Psoas muscle (tissue), 8 donors: ENCODE data around the gene LACTBL1. TPM values are rescaled to one million over a fixed set of nuclear protein-coding genes. Genes with fewer than 3 reads are reported as not detected.
"Not testable (repeated sequence)": the region's sequence is repeated elsewhere in the genome, so short reads cannot be mapped to it uniquely, and the experiment has no call there.

Source experiments
- ATAC-seq, 4 donors: fragments of 200-7000 bp; cut with Tn5 transposase; one replicate each; pipeline ENCODE4 v1.9.1; 2020; ENCODE audit warnings: moderate library complexity in 3 of 4, mild to moderate bottlenecking in 2 of 4
- DNase-seq, 2 donors: peaks; one replicate each; pipeline ENCODE4 v3.0.0-alpha.2; 2020
- H3K27ac ChIP-seq: fragments of 200-600 bp; one replicate; pipeline ENCODE4 v1.8.0; 2022
- H3K27me3 ChIP-seq, 3 donors: fragments of 200-600 bp in 1 of 3; one replicate each; pipeline versions ENCODE4 v1.6.1 to v1.8.0; 2013 to 2022; ENCODE audit warnings: low read length in 2 of 3, mild to moderate bottlenecking in 2 of 3, moderate library complexity in 1 of 3; ENCODE audit not compliant: insufficient read depth in 3 of 3
- H3K36me3 ChIP-seq, 2 donors: fragments of 200-600 bp in 1 of 2; one replicate each; pipeline versions ENCODE4 v1.6.1 to v1.8.0; 2013 to 2022; ENCODE audit warnings: low read depth in 1 of 2, mild to moderate bottlenecking in 1 of 2, moderate library complexity in 1 of 2; ENCODE audit not compliant: insufficient read depth in 1 of 2
- H3K4me1 ChIP-seq: fragments of 200-600 bp; one replicate; pipeline ENCODE4 v1.8.0; 2022
- H3K4me3 ChIP-seq: fragments of 200-600 bp; one replicate; pipeline ENCODE4 v1.8.0; 2022; ENCODE audit warnings: mild to moderate bottlenecking
- H3K9me3 ChIP-seq: fragments of 200-600 bp; one replicate; pipeline ENCODE4 v1.8.0; 2022
- WGBS, 3 donors: extraction: QIAGEN DNeasy Blood & Tissue Kit; methylation state at CpG; one replicate each; pipeline versions ENCODE4 v1.1.6 to v1.1.7; 2013; 5-methylcytosine and 5-hydroxymethylcytosine counted together
- intact Hi-C, 2 donors: fragments of 100-400 bp; cut with DNase I; formaldehyde crosslinking; loops; one replicate each; pipeline versions ENCODE4 v1.11.0 to v1.14.2; 2022
- polyA plus RNA-seq, 3 donors: library from polyadenylated mRNA; stranded (reverse); fragments of 200-250 nt; gene quantifications; one replicate each; pipeline ENCODE4 v1.2.3, GENCODE V29; 2013
- total RNA-seq, 4 donors: library from RNA; stranded (reverse); fragmentation: NEBNext Ultra II Directional in 2 of 4; extraction: Animal tissue kit (Norgen Biotek cat#: 25700) in 2 of 4; gene quantifications; one replicate each; pipeline versions ENCODE4 v1.2.1 to v1.2.4, GENCODE V29; 2021 to 2023
- TF ChIP-seq, protein P1 (sequence below): fragments of 200-600 bp; IDR thresholded peaks from one replicate; pipeline ENCODE4 v1.8.0; 2022; ENCODE audit warnings: antibody characterized with exemption
- donor health status: healthy with polysubstance abuse.
- donor health status: DM: no; HTN: no; CAD: no; lungs with moderate emphysema.
- donor health status: Bipolar disorder and iron deficiency.
- donor health status: healthy.
- donor health status: DM: yes; HTN: yes; CAD: no.
- donor health status: DM: no; HTN: no; CAD: no.
- donor health status: DM: no; HTN: no; CAD: no.
- donor health status: DM: yes; HTN: yes; CAD: no.

LACTBL1 gene
- total and polyA plus RNA-seq, 7 donors: not detected

DNA sequence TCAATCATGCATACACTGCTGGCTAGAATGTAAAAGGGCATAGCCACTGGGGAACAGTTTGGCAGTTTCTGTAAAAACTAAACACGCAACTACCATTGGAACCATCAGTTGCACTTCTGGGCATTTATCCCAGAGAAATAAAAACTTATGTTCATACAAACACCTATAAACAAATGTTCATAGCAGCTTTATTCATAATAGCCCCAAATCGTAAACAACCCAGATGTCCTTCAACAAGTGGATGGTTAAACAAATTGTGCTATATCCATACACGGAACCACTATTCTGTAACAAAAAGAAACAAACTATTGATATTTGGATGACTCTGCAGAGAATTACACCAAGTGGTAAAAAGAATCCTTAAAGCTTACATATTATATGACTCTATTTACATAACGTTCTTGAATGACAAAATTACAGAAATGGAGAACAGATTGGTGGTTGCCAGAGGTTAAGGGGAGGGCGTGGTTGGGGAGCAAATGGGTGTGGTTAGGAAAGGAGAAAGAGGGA, 22.8 kb downstream of the LACTBL1 start:
- Histone ChIP-seq H3K4me1 (no peaks in the 10 kb centered on the region), H3K4me3 (no peak overlapping the region), H3K27ac (no peak overlapping the region), H3K27me3 (peaks cover 7 to 58% (median 11%) of the 10 kb centered on the region in 3 donors), H3K36me3 (no peaks in the 10 kb centered on the region), H3K9me3 (peaks cover 3% of the 10 kb centered on the region)
- intact Hi-C loops: no loop called here
- no peak for DNase-seq
- WGBS, 3 donors: 46 to 58% (median 52%) methylated on average over 5 of the region's 5 CpGs
- TF ChIP-seq, protein P1, sequence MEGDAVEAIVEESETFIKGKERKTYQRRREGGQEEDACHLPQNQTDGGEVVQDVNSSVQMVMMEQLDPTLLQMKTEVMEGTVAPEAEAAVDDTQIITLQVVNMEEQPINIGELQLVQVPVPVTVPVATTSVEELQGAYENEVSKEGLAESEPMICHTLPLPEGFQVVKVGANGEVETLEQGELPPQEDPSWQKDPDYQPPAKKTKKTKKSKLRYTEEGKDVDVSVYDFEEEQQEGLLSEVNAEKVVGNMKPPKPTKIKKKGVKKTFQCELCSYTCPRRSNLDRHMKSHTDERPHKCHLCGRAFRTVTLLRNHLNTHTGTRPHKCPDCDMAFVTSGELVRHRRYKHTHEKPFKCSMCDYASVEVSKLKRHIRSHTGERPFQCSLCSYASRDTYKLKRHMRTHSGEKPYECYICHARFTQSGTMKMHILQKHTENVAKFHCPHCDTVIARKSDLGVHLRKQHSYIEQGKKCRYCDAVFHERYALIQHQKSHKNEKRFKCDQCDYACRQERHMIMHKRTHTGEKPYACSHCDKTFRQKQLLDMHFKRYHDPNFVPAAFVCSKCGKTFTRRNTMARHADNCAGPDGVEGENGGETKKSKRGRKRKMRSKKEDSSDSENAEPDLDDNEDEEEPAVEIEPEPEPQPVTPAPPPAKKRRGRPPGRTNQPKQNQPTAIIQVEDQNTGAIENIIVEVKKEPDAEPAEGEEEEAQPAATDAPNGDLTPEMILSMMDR: no peak
- ATAC-seq: no peak

GRCh38 chr1:22945171-22945570, 27.5 kb downstream of the LACTBL1 start:
- H3K4me3 ChIP-seq, H3K27ac ChIP-seq, ATAC-seq, DNase-seq, H3K4me1 ChIP-seq, H3K36me3 ChIP-seq, intact Hi-C loops, H3K9me3 ChIP-seq: not testable (repeated sequence)
- peaks cover 0 to 13% (median 0%) of the 10 kb centered on the region in 3 donors for H3K27me3 ChIP-seq
- whole genome bisulfite sequencing, 3 donors: 77 to 94% (median 86%) methylated on average over 5 of the region's 5 CpGs

DNA sequence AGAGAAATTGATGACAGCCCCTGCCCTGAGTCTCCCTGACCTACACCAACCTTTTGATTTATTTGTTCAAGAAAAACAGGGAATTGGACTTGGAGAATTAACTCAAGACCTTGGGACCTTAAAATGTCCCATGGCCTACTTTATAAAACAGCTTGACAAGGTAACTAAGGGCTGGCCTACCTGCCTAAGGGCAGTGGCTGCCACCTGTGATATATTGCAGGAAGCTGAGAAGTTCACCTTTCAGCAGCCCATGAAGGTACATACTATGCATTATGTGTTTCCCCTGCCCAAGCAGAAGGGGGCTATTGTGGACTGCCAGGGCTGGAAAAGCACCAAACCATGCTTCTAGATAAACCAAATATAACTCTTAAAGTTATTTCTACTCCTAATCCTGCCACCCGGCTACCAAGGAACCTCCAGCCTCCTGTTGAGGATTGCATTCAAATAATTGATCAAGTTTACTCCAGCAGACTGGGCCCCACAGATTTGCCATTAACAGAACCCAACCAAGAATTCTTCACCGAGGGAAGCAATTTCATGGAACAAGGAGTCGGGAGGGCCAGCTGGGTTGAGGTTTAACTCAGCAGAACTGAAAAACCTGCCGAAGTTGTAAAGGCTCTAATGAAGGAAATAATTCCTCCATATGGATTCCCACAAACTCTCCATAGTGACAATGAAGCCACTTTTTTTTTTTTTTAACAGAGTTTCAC, 28.2 kb downstream of the LACTBL1 start:
- TF ChIP-seq, protein P1: no peak
- no peak for DNase-seq
- Histone ChIP-seq H3K9me3 (peaks cover 4% of the 10 kb centered on the region), H3K4me1 (no peaks in the 10 kb centered on the region), H3K27me3 (peaks cover 0 to 12% (median 0%) of the 10 kb centered on the region in 3 donors), H3K36me3 (no peaks in the 10 kb centered on the region), H3K4me3 (no peak overlapping the region), H3K27ac (no peak overlapping the region)
- 37 to 52% (median 52%) methylated on average over 4 of the region's 4 CpGs for WGBS, 3 donors
- intact Hi-C loops: no loop called here
- ATAC-seq: no peak

DNA sequence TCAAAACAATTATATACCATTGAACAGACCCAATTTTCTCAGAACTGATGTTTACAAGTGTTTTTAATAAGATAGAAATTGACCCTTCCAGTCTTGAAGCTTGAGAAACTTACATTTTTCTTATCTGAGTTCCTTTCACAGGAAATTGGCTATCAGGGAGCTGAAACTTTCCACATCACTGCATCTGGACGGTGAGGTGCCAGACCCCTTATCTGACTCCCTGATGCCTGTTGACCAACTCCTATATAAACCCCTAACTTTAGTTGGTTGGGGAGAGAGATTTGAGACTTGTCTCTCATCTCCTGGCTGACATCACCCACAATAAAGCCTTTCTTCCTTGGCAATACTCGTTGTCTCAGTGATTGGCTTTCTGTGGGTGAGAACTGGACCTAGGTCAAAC, 31.4 kb downstream of the LACTBL1 start:
- ATAC-seq (no peak), DNase-seq (no peak)
- H3K9me3 ChIP-seq: peaks cover 4% of the 10 kb centered on the region
- intact Hi-C loops: no loop called here
- H3K27me3 ChIP-seq: no peaks in the 10 kb centered on the region
- no peak overlapping the region for H3K27ac ChIP-seq
- 43 to 64% (median 48%) methylated on average over 2 of the region's 2 CpGs for WGBS, 3 donors
- TF ChIP-seq, protein P1: no peak
- H3K4me1 ChIP-seq: no peaks in the 10 kb centered on the region
- H3K36me3 ChIP-seq: no peaks in the 10 kb centered on the region
- H3K4me3 ChIP-seq: no peak overlapping the region

DNA sequence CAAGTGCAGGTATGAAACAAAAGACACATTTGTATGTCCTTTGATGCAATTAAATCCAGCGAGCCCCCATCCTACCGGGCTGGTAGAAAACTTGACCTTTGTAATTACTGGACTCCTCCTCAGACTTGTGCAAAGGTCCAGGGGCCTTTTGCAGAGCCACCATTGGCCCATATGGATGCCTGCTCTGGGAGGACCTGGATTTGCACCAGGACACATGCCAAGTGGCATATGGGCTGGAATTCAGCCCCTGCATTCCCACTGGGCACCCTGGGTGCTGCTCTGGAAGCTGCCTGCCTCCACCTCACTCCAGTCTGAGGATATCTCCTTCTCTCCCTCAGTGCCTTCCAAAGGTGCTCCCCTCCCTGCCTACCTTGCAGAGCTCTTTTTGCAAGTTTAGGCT, 36.0 kb downstream of the LACTBL1 start:
- ATAC-seq (no peak), DNase-seq (no peak)
- H3K27me3 ChIP-seq: peaks cover 0 to 9% (median 0%) of the 10 kb centered on the region in 3 donors
- TF ChIP-seq, protein P1: no peak
- intact Hi-C loops: no loop called here
- WGBS, 3 donors: 38 to 76% (median 42%) methylated on average over 2 of the region's 2 CpGs
- H3K27ac ChIP-seq: no peak overlapping the region
- H3K4me1 ChIP-seq: no peaks in the 10 kb centered on the region
- H3K36me3 ChIP-seq: no peaks in the 10 kb centered on the region
- H3K9me3 ChIP-seq: peaks cover 4% of the 10 kb centered on the region
- H3K4me3 ChIP-seq: no peak overlapping the region
